ENCODE results near the gene MAGI2.
"Not testable (repeated sequence)": the region's sequence is repeated elsewhere in the genome, so short reads cannot be mapped to it uniquely, and the experiment has no call there.

MAGI2 gene

DNA sequence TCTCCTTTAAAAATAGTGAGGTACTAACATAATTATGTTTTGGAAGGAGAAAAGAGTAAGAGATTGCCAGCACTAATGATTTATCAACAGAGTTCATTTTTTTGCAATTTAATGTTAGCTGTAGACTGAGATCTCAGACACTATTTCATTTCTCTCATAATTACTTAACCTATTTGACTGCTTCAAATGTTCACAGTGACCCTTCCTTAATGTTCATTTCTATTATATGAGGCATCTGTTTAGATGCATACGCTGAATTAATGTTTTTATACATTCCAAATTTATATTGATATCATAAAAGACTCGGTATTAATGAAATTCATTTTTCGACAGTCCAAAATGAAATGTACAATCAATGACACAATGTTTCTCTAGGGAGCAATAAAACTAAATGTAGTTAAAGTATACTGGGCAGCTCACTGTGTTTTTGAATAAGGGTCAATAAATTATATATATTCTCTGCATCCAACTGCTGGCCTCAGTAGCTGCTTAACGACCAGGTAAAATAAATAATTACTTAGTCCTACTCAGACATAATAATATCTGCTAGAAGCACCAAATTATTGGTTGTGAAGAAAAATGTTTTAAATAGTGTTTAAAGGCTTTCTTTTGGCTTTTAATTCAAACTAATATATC lies 373.4 kb downstream of the MAGI2 start:
- no peak for ATAC-seq
- no peak for TF ChIP-seq TOX (CRISPR knock-in tag; IDR thresholded peaks at IDR 0.05; ENCODE audit: borderline replicate concordance)
- TF ChIP-seq ISL1 (CRISPR knock-in tag; IDR thresholded peaks at IDR 0.05): no peak
- no peak for TF ChIP-seq GLIS3 (CRISPR knock-in tag; IDR thresholded peaks at IDR 0.05)
- TF ChIP-seq PPARA (CRISPR knock-in tag; IDR thresholded peaks at IDR 0.05; ENCODE audit: borderline replicate concordance): no peak
- no peak for TF ChIP-seq SNAI2 (CRISPR knock-in tag; IDR thresholded peaks at IDR 0.05)

DNA sequence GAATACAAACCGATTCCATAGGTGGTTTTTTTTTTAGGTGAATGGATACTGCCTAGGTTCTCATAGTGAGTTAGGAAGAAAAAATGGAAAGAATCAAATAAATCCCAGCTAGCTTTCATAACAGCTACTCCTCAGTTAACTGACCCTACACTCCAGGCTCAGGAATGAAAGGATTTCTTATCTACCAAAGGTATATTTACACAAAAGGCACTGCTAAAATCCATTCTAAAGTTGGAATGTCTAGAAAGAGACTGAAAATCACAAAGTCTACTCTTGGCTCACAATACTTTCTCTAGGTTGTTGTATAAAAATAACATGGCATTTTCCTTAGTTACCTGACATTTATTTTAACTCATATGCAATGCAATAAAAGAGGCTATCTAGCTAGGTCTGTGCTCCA lies 375.2 kb downstream of the MAGI2 start:
- ATAC-seq: no peak
- TF ChIP-seq ARNTL (CRISPR knock-in tag; IDR thresholded peaks at IDR 0.05; ENCODE audit: borderline replicate concordance, low read depth) (no peak), SNAI2 (CRISPR knock-in tag; IDR thresholded peaks at IDR 0.05) (no peak), CSDC2 (CRISPR knock-in tag; IDR thresholded peaks at IDR 0.05) (no peak), ZNF70 (CRISPR knock-in tag; IDR thresholded peaks at IDR 0.05) (no peak), ZNF8 (CRISPR knock-in tag; IDR thresholded peaks at IDR 0.05) (no peak), ZFP3 (CRISPR knock-in tag; IDR thresholded peaks at IDR 0.05) (no peak), ZNF565 (CRISPR knock-in tag; conservative IDR thresholded peaks at IDR 0.05; ENCODE audit: low read depth) (no peak), OSR1 (CRISPR knock-in tag; IDR thresholded peaks at IDR 0.05) (no peak), BACH2 (CRISPR knock-in tag; IDR thresholded peaks at IDR 0.05; ENCODE audit: borderline replicate concordance) (no peak), GLIS3 (CRISPR knock-in tag; IDR thresholded peaks at IDR 0.05) (no peak), RARB (CRISPR knock-in tag; IDR thresholded peaks at IDR 0.05) (no peak), PPARA (CRISPR knock-in tag; IDR thresholded peaks at IDR 0.05; ENCODE audit: borderline replicate concordance) (no peak)
- TF ChIP-seq, protein P1, sequence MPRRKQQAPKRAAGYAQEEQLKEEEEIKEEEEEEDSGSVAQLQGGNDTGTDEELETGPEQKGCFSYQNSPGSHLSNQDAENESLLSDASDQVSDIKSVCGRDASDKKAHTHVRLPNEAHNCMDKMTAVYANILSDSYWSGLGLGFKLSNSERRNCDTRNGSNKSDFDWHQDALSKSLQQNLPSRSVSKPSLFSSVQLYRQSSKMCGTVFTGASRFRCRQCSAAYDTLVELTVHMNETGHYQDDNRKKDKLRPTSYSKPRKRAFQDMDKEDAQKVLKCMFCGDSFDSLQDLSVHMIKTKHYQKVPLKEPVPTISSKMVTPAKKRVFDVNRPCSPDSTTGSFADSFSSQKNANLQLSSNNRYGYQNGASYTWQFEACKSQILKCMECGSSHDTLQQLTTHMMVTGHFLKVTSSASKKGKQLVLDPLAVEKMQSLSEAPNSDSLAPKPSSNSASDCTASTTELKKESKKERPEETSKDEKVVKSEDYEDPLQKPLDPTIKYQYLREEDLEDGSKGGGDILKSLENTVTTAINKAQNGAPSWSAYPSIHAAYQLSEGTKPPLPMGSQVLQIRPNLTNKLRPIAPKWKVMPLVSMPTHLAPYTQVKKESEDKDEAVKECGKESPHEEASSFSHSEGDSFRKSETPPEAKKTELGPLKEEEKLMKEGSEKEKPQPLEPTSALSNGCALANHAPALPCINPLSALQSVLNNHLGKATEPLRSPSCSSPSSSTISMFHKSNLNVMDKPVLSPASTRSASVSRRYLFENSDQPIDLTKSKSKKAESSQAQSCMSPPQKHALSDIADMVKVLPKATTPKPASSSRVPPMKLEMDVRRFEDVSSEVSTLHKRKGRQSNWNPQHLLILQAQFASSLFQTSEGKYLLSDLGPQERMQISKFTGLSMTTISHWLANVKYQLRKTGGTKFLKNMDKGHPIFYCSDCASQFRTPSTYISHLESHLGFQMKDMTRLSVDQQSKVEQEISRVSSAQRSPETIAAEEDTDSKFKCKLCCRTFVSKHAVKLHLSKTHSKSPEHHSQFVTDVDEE (CRISPR knock-in tag; IDR thresholded peaks at IDR 0.05): no peak
- TF ChIP-seq, protein P2, sequence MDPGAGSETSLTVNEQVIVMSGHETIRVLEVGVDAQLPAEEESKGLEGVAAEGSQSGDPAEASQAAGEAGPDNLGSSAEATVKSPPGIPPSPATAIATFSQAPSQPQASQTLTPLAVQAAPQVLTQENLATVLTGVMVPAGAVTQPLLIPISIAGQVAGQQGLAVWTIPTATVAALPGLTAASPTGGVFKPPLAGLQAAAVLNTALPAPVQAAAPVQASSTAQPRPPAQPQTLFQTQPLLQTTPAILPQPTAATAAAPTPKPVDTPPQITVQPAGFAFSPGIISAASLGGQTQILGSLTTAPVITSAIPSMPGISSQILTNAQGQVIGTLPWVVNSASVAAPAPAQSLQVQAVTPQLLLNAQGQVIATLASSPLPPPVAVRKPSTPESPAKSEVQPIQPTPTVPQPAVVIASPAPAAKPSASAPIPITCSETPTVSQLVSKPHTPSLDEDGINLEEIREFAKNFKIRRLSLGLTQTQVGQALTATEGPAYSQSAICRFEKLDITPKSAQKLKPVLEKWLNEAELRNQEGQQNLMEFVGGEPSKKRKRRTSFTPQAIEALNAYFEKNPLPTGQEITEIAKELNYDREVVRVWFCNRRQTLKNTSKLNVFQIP (CRISPR knock-in tag; IDR thresholded peaks at IDR 0.05; ENCODE audit: borderline replicate concordance, low read depth): no peak
- TF ChIP-seq, protein P3, sequence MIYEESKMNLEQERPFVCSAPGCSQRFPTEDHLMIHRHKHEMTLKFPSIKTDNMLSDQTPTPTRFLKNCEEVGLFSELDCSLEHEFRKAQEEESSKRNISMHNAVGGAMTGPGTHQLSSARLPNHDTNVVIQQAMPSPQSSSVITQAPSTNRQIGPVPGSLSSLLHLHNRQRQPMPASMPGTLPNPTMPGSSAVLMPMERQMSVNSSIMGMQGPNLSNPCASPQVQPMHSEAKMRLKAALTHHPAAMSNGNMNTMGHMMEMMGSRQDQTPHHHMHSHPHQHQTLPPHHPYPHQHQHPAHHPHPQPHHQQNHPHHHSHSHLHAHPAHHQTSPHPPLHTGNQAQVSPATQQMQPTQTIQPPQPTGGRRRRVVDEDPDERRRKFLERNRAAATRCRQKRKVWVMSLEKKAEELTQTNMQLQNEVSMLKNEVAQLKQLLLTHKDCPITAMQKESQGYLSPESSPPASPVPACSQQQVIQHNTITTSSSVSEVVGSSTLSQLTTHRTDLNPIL (CRISPR knock-in tag; IDR thresholded peaks at IDR 0.05; ENCODE audit: low read depth): no peak

DNA sequence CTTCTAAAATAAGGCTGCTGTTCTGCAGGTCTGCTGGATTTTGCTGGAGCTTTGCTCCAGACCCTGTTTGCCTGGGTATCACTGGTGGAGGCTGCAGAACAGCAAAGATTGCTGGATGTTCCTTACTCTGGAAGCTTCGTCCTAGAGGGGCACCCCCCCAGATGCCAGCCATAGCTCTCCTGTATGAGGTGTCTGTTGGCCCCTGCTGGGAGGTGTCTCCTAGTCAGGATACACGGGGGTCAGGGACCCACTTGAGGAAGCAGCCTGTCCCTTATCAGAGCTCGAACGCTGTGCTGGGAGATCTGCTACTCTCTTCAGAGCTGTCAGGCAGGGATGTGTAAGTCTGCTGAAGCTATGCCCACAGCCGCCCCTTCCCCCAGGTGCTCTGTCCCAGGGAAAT lies 382.3 kb downstream of the MAGI2 start:
- ATAC-seq: not testable (repeated sequence)

DNA sequence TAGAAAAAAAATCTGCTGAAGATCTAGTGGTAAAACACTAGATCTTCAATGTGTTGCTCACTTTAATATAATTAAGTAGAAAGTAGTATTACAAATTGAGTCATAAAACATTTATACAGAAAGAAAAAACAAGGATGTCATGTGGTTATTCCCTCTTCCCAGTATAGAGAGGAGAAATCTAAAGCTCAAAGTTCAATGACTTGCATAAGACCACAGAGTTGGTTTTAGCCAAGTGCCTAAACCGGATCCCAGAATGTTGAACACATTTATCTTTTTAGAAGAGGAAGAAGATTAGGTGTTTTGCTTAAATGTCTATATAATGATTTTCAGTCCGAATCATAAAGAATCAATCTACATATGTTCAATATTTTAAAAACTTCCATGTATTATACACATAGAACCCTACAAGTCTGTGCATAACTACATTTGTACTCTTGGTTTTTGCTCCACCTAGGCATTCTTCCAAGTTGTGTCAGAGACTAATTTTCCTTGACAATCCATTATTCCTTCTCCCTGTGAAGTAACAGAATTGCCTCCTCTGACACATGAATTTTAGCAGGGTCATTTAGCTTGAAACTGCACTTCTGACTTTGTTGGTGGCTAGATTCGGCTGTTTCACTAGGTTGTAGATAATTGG lies 389.2 kb downstream of the MAGI2 start:
- ATAC-seq: no peak
- no peak for TF ChIP-seq CSDC2 (CRISPR knock-in tag; IDR thresholded peaks at IDR 0.05)
- TF ChIP-seq, protein P2 (CRISPR knock-in tag; IDR thresholded peaks at IDR 0.05; ENCODE audit: borderline replicate concordance, low read depth): no peak
- TF ChIP-seq, protein P4, sequence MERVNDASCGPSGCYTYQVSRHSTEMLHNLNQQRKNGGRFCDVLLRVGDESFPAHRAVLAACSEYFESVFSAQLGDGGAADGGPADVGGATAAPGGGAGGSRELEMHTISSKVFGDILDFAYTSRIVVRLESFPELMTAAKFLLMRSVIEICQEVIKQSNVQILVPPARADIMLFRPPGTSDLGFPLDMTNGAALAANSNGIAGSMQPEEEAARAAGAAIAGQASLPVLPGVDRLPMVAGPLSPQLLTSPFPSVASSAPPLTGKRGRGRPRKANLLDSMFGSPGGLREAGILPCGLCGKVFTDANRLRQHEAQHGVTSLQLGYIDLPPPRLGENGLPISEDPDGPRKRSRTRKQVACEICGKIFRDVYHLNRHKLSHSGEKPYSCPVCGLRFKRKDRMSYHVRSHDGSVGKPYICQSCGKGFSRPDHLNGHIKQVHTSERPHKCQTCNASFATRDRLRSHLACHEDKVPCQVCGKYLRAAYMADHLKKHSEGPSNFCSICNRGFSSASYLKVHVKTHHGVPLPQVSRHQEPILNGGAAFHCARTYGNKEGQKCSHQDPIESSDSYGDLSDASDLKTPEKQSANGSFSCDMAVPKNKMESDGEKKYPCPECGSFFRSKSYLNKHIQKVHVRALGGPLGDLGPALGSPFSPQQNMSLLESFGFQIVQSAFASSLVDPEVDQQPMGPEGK (CRISPR knock-in tag; IDR thresholded peaks at IDR 0.05; ENCODE audit: borderline replicate concordance): no peak
- TF ChIP-seq ZC3H10 (CRISPR knock-in tag; IDR thresholded peaks at IDR 0.05): no peak
- no peak for TF ChIP-seq ZNF8 (CRISPR knock-in tag; IDR thresholded peaks at IDR 0.05)
- TF ChIP-seq, protein P3 (CRISPR knock-in tag; IDR thresholded peaks at IDR 0.05; ENCODE audit: low read depth): no peak
- TF ChIP-seq, protein P1 (CRISPR knock-in tag; IDR thresholded peaks at IDR 0.05): no peak
- TF ChIP-seq ESRRG (CRISPR knock-in tag; IDR thresholded peaks at IDR 0.05): no peak
- no peak for TF ChIP-seq GLIS3 (CRISPR knock-in tag; IDR thresholded peaks at IDR 0.05)
- TF ChIP-seq OSR1 (CRISPR knock-in tag; IDR thresholded peaks at IDR 0.05): no peak
- TF ChIP-seq TCF4 (CRISPR knock-in tag; IDR thresholded peaks at IDR 0.05; ENCODE audit: borderline replicate concordance): no peak
- TF ChIP-seq RARB (CRISPR knock-in tag; IDR thresholded peaks at IDR 0.05): no peak
- no peak for TF ChIP-seq ARNTL (CRISPR knock-in tag; IDR thresholded peaks at IDR 0.05; ENCODE audit: borderline replicate concordance, low read depth)

Measured in SK-N-SH treated with all-trans-retinoic acid at 6 μM for 48 hours (cell line).